ENCODE measurements around the gene PSMB9. TPM values are rescaled to one million over a fixed set of nuclear protein-coding genes. Genes with fewer than 3 reads are reported as not detected.

PSMB9 gene
- total and polyA plus RNA-seq, 8 donors, result 5.4 to 107 (median 13.5) TPM

- Histone ChIP-seq H3K27ac (no peak overlapping the region), H3K9me3 (no peaks in the 10 kb centered on the region), H3K4me1 (no peaks in the 10 kb centered on the region), H3K27me3 (no peaks in the 10 kb centered on the region), H3K4me3 (no peak overlapping the region), H3K36me3 (no peaks in the 10 kb centered on the region)
- TF ChIP-seq, protein P1, sequence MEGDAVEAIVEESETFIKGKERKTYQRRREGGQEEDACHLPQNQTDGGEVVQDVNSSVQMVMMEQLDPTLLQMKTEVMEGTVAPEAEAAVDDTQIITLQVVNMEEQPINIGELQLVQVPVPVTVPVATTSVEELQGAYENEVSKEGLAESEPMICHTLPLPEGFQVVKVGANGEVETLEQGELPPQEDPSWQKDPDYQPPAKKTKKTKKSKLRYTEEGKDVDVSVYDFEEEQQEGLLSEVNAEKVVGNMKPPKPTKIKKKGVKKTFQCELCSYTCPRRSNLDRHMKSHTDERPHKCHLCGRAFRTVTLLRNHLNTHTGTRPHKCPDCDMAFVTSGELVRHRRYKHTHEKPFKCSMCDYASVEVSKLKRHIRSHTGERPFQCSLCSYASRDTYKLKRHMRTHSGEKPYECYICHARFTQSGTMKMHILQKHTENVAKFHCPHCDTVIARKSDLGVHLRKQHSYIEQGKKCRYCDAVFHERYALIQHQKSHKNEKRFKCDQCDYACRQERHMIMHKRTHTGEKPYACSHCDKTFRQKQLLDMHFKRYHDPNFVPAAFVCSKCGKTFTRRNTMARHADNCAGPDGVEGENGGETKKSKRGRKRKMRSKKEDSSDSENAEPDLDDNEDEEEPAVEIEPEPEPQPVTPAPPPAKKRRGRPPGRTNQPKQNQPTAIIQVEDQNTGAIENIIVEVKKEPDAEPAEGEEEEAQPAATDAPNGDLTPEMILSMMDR (IDR thresholded peaks at IDR 0.05), result no peak
- TF ChIP-seq POLR2A (IDR thresholded peaks at IDR 0.05), result no peak
- no peak for TF ChIP-seq EP300 (IDR thresholded peaks at IDR 0.05)
- no peak for TF ChIP-seq POLR2AphosphoS5 (IDR thresholded peaks at IDR 0.05)
- 56 to 72% (median 70%) methylated on average over 2 of the region's 2 CpGs for WGBS, 5 donors
- no peak for DNase-seq
- intact Hi-C loops (cut with DNase I; ENCODE audit: low total_unique reads), result no loop called here
Observed at GRCh38 chr6:32818867-32819266, 35.1 kb upstream of the PSMB9 start.

GRCh38 chr6:32819729-32820128, 34.3 kb upstream of the PSMB9 start:
- no peak overlapping the region for H3K27ac ChIP-seq
- intact Hi-C loops (cut with DNase I; ENCODE audit: low total_unique reads), result no loop called here
- no peaks in the 10 kb centered on the region for H3K4me1 ChIP-seq
- H3K4me3 ChIP-seq, result no peak overlapping the region
- 51 to 66% (median 59%) methylated on average over 3 of the region's 3 CpGs for WGBS, 5 donors
- TF ChIP-seq, protein P1 (IDR thresholded peaks at IDR 0.05), result no peak
- no peak for TF ChIP-seq POLR2AphosphoS5 (IDR thresholded peaks at IDR 0.05)
- TF ChIP-seq POLR2A (IDR thresholded peaks at IDR 0.05), result no peak
- TF ChIP-seq EP300 (IDR thresholded peaks at IDR 0.05), result no peak
- no peaks in the 10 kb centered on the region for H3K27me3 ChIP-seq
- no peaks in the 10 kb centered on the region for H3K36me3 ChIP-seq
- DNase-seq, result no peak
- H3K9me3 ChIP-seq, result no peaks in the 10 kb centered on the region

GRCh38 chr6:32825966-32826365, 28.0 kb upstream of the PSMB9 start:
- TF ChIP-seq EP300 (IDR thresholded peaks at IDR 0.05) (no peak), POLR2A (IDR thresholded peaks at IDR 0.05) (no peak), POLR2AphosphoS5 (IDR thresholded peaks at IDR 0.05) (no peak)
- TF ChIP-seq, protein P1 (IDR thresholded peaks at IDR 0.05), result peak in 4 of 7 experiments; percentile 7 to 32 (median 23)
- no peak overlapping the region for H3K4me3 ChIP-seq
- DNase-seq, result peak in 1 of 2 donors; percentile 45
- H3K36me3 ChIP-seq, result peaks cover 18 to 38% (median 33%) of the 10 kb centered on the region in 4 donors
- H3K4me1 ChIP-seq, result peaks cover 0 to 7% (median 0%) of the 10 kb centered on the region in 4 donors
- 47 to 64% (median 52%) methylated on average over 2 of the region's 2 CpGs for WGBS, 5 donors
- no peaks in the 10 kb centered on the region for H3K9me3 ChIP-seq
- H3K27me3 ChIP-seq, result no peaks in the 10 kb centered on the region
- intact Hi-C loops (cut with DNase I; ENCODE audit: low total_unique reads), result no loop called here
- peak overlapping the region in 1 of 5 donors; percentile 9 for H3K27ac ChIP-seq

- Histone ChIP-seq H3K27ac (no peak overlapping the region), H3K27me3 (no peaks in the 10 kb centered on the region), H3K4me1 (peaks cover 0 to 7% (median 0%) of the 10 kb centered on the region in 4 donors), H3K4me3 (no peak overlapping the region), H3K9me3 (no peaks in the 10 kb centered on the region), H3K36me3 (peaks cover 25 to 48% (median 43%) of the 10 kb centered on the region in 4 donors)
- TF ChIP-seq EP300 (IDR thresholded peaks at IDR 0.05), result no peak
- TF ChIP-seq, protein P1 (IDR thresholded peaks at IDR 0.05), result no peak
- no peak for TF ChIP-seq POLR2AphosphoS5 (IDR thresholded peaks at IDR 0.05)
- no peak for TF ChIP-seq POLR2A (IDR thresholded peaks at IDR 0.05)
- no peak for DNase-seq
- intact Hi-C loops (cut with DNase I; ENCODE audit: low total_unique reads), result no loop called here
- WGBS, 5 donors, result 44 to 59% (median 47%) methylated on average over 3 of the region's 3 CpGs
Observed at GRCh38 chr6:32827025-32827424, 27.0 kb upstream of the PSMB9 start.
